Astrocyte of the cerebellum (primary cell): Measurements from ENCODE around the gene GAS7.

Experiments used
- DNase-seq: peaks from one replicate; pipeline ENCODE4 v3.0.0-alpha.2; 2011; ENCODE audit warnings: low read depth
- H3K4me3 ChIP-seq: 2 replicates; pipeline ENCODE4 v1.5.1; 2011; ENCODE audit warnings: mild to moderate bottlenecking, low read depth, low read length, moderate library complexity
- CTCF ChIP-seq: IDR thresholded peaks from 2 replicates; pipeline ENCODE4 v1.5.1; 2012; ENCODE audit warnings: low read length, low read depth, moderate library complexity, mild to moderate bottlenecking; ENCODE audit errors: missing control alignments
- in situ Hi-C: cut with HindIII; loops from 2 replicates; pipeline ENCODE4 v1.10.0; 2017; ENCODE audit warnings: low sequenced_read_pairs

The GAS7 gene

GRCh38 chr17:9897372-9897968 lies 300.9 kb downstream of the GAS7 start:
- TF ChIP-seq CTCF, result no peak
- DNase-seq, result no peak
- H3K4me3 ChIP-seq, result no peak overlapping the region
- in situ Hi-C loops, result no loop called here

DNA sequence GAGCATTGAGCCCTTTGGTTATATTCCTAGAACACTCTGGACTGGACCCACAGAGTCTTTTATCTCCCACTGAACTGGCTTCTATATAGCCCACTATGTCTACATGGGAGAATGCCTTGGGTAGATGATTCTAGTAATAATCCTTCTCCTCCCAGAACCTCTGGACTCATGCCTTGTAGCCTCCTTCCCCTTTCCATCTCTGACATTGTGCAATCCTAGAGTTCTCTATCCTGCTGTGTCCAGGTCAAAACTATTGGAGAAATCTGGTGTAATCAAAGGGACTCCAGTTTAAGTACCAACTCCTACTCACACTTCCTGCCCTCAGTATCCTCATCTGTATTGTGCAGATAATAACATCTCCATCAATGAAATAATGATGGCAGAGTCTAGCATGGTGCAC lies 302.5 kb downstream of the GAS7 start:
- TF ChIP-seq CTCF, result no peak
- no peak overlapping the region for H3K4me3 ChIP-seq
- in situ Hi-C loops, result no loop called here
- DNase-seq, result no peak

- no peak overlapping the region for H3K4me3 ChIP-seq
- no peak for TF ChIP-seq CTCF
- DNase-seq, result no peak
- in situ Hi-C loops, result no loop called here
Measured at GRCh38 chr17:9894231-9894630, 304.2 kb downstream of the GAS7 start.

GRCh38 chr17:9893411-9894012 lies 304.9 kb downstream of the GAS7 start:
- TF ChIP-seq CTCF, result no peak
- peak; percentile 55 for DNase-seq
- in situ Hi-C loops, result no loop called here
- H3K4me3 ChIP-seq, result no peak overlapping the region

- in situ Hi-C loops, result no loop called here
- no peak for DNase-seq
- H3K4me3 ChIP-seq, result no peak overlapping the region
- peak; percentile 59 for TF ChIP-seq CTCF
Measured at GRCh38 chr17:9890124-9890523, 308.3 kb downstream of the GAS7 start.

DNA sequence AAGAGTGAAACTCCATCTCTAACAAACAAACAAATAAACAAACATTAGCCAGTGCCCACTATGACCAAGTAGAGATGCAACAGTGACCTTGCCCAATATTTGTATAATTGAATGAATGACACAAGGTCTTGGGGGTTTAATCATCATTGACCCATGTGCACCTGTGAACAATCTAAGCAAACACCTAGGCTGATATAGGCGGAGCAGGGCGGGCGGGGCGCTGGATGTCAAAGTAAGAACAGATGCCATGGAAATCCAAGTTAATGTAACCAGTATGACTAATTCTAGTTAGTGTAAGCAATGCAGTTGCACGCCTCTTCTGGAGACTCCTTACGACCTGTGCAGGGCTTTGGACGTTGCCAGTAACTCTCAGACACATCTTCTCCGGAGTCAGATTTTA lies 310.9 kb downstream of the GAS7 start:
- no peak for TF ChIP-seq CTCF
- no peak for DNase-seq
- in situ Hi-C loops, result no loop called here
- no peak overlapping the region for H3K4me3 ChIP-seq
